HG03460 (cell line): ENCODE data around the gene TBX3.

Experiments used
- ATAC-seq: cut with Tn5 transposase; IDR thresholded peaks from one replicate; pipeline ENCODE4 v1.9.1; 2021; ENCODE audit not compliant: unreplicated experiment

TBX3 gene

DNA sequence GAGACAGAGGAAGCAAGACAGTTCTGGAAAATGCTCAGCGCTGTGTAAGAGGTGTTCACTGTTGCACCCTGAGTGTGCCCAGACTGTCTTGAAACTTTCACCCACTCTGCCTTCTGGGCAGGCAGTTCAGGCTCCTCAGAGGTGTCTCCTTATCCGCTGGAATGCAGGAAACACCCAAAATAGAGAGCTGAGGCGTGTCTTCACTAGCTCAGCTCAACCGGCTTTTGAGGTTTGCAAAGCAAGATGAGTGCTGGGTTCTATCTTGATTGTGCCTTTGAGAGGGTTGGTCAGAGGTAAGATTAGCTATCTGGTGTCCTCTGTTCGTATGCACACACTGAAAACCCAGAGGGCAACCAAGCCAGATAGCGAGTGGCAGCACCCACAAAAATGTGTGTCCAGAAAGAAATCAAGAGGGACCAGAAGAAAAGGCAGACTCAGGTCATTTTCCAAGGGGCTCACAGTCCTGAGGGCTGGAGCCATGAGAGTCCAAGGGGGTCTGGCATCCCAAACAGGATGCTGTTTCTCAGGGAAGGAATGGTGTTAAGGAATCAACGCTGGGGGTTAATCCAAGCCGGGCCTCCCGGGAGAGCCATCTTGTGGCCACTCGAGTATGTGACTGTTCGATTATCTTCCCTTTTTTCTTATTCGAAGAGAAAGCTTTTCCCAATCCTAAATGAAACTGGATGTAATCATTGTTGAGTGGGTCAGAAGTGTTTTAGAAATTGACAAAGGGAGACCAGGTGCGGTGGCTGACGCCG lies 47.1 kb downstream of the TBX3 start:
- ATAC-seq, result no peak

DNA sequence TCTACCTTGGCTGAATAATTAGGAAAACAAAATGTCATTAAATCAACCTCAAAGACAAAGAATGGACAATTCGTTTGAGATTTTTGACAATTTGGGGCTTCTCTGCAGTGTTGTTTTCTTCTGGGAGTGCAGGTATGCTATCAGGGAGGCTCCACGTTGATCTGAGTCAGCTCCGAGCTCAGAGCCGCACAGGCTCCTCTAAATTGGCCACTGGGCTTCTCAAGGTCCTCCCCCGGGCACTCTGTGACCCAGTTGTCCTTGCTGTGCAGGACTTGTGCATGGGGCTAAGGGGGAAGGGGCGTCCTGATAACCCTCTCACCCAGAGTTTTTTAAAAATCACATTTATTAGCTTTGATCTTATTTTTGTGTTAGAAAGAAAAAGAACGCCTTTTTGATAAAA lies 52.7 kb downstream of the TBX3 start:
- no peak for ATAC-seq

DNA sequence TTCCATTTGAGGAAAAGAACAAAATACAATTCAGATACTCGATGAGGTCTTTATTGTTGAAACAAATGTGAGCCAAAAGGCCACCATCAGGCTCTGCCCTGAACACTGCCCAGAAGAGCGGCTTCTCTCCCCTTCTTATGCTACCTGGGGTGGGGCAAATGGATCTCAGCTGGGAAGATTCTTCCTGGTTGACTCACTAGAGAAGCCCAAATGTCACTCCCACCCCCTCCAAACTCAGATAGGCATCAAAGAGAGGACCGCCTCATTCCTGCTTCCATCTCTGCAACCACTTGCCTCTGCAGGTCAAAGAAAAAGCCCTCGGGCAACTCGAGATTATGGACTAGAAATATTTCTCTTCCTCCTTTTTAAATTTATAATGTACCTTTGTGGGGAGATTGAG lies 55.8 kb downstream of the TBX3 start:
- ATAC-seq, result no peak

DNA sequence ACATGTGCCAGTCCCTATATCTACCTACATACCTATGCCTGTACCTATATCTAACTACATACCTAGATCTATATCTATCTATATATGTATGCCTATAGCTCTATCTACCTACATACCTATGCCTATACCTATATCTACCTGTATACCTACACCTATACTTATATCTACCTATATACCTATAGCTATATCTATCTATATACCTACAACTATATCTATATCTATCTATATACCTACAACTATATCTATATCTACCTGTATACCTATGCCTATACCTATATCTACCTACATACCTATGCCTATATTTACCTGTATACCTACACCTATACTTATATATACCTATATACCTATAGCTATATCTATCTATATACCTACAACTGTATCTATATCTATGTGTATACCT lies 56.6 kb downstream of the TBX3 start:
- no peak for ATAC-seq

DNA sequence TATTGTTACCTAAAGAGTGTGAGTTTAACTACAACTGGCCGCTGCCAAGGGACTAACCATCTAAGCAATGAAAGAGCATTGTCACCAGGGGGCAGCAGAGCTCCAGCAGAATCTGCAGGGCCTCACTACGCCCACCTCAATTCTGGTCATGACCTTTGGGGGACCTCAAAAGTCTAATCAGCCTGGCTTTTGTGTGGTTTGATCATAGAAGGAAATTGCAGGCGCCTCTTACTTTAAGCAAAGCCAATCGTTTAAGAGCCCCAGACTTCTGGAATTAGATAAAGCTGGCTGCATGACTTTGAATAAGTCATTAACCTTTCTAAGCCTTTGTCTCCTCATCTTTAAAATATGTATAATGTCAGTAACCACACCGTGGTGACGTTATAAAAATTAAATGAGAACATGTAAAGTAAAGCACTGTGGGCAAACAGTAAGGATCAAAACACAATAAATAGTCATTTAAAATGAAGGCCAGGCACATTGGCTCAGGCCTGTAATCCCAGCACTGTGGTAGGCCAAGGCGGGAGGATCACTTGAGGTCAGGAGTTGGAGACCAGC lies 58.6 kb downstream of the TBX3 start:
- ATAC-seq, result no peak

DNA sequence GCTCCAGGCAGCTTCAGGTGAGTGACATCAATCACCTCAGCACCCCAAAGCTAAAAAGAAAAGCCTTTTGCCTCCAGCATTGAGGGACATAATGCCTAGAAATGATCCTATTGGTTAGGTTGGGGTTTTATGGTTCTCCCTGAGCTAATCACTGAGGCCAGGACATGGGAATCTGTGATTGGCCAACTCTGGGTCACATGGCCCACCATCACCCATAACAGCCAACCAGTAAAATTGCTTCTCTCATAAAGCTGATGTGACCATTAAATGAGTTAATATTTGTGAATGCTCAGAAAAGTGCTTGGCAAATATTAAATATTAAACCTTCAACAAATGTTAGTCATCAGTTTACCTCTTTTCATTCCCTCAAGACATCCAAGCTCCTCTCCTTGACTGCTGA lies 60.2 kb downstream of the TBX3 start:
- ATAC-seq, result no peak
